Measurements from ENCODE around the gene CREB3L2. TPM values are rescaled to one million over a fixed set of nuclear protein-coding genes. Genes with fewer than 3 reads are reported as not detected.

Gene CREB3L2
- total and polyA plus RNA-seq, 2 of the 4 experiments (the other 2 are of a cell fraction): 42.3 to 57.9 TPM

DNA sequence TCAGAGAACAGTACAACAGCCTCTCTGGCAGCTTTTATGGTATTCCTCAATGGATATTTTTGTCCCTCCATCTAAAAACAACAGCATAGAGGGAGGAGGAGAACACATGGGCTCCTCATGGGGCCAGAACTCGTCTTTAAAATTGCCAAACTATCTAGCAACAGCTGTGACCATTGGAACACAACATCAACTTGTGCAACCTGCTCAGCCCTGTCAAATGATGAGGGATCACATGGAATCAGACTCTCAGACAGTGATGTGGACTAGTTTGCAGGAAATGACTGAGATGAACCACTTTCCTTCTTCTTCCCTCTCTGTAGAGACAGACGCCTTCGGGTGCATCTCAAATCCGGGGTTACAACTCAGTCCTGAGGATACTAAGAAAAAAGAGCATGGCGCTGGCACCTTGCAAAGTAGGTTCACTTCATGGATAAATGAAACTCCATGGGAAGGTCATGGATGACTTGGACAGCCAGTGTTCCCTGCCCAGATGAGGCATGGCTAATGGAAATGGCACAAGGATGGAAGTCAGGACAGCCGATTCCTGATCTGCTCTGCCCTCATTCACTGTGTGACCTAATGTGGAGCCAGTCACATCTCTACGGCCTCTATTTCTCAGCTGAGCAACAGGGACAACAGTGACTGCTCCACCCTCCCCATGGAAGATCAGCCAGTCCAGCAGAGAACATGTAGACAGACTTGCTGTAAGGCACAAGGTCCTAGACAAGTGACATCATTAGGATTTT is 130.5 kb downstream of the CREB3L2 start:
- H2BK15ac ChIP-seq (ENCODE audit: low read depth, low read length): no peak overlapping the region
- peak overlapping the region; percentile 79 for H3K4ac ChIP-seq (ENCODE audit: low read depth, low read length)
- dilution Hi-C loops (cut with HindIII; ENCODE audit: low sequenced_read_pairs, unreplicated experiment): no loop called here
- H3K9me1 ChIP-seq (ENCODE audit: insufficient read depth, low read length): peaks cover 21% of the 10 kb centered on the region
- H3K18ac ChIP-seq (ENCODE audit: low read depth, low read length): peak overlapping the region; percentile 42
- H2BK5ac ChIP-seq (ENCODE audit: low read depth, low read length, poor library complexity, severe bottlenecking): peak overlapping the region; percentile 61
- DNase-seq (no peak), ATAC-seq (ENCODE audit: low read depth) (peak; percentile 9)
- no peak overlapping the region for H3K56ac ChIP-seq (ENCODE audit: extremely low read depth, insufficient read depth, low read length)
- no peaks in the 10 kb centered on the region for H3K9me3 ChIP-seq (ENCODE audit: control insufficient read depth, insufficient read depth, low read length)
- no peak overlapping the region; the same call in 1 of the 2 replicates for H3K4me2 ChIP-seq (ENCODE audit: low read depth, low read length)
- ChIA-PET POLR2A (ENCODE audit: unreplicated experiment) (interaction anchor here (0.6 kb wide), 1 partner anchor 144 kb away, joined by 3 read pairs; no protein-coding TSS in a partner anchor), CTCF (interaction anchor here (0.6 to 1.0 kb wide), 2 partner anchors 215 to 472 kb away, joined by 3 read pairs; no protein-coding TSS in a partner anchor)
- H3K27me3 ChIP-seq (ENCODE audit: control insufficient read depth, insufficient read depth, low read length): no peaks in the 10 kb centered on the region
- in situ Hi-C loops (cut with MboI; ENCODE audit: low sequenced_read_pairs): no loop called here
- 0 out of 2 replicates have a peak overlapping the region, but pooled peaks have one; percentile 24 for H3K23ac ChIP-seq (ENCODE audit: low read depth, low read length)
- no peak overlapping the region for H2AFZ ChIP-seq (replicated peaks; ENCODE audit: low read length, poor library complexity)
- peaks cover 25% of the 10 kb centered on the region for H3K36me3 ChIP-seq (ENCODE audit: control insufficient read depth, insufficient read depth, low read length)
- no peak overlapping the region for H3K4me3 ChIP-seq (ENCODE audit: insufficient read depth, low read depth, low read length)
- H3K4me1 ChIP-seq (ENCODE audit: control insufficient read depth, insufficient read depth, low read length): peaks cover 13% of the 10 kb centered on the region
- peaks cover 14 to 50% of the 10 kb centered on the region in 2 experiments for H3K79me1 ChIP-seq (ENCODE audit: low read depth in 1 of 2, low read length in 2 of 2)
- intact Hi-C loops (cut with micrococcal nuclease): no loop called here
- peak overlapping the region; percentile 71 for H3K14ac ChIP-seq (replicated peaks; ENCODE audit: low read depth, low read length)
- H2BK120ac ChIP-seq (ENCODE audit: low read depth, low read length): peak overlapping the region; percentile 20
- no peak overlapping the region for H4K5ac ChIP-seq (ENCODE audit: low read depth, low read length)
- H3K9ac ChIP-seq (ENCODE audit: low read depth, low read length): no peak overlapping the region
- H4K20me1 ChIP-seq (ENCODE audit: insufficient read depth, low read length): peaks cover 4% of the 10 kb centered on the region; the same call in 1 of the 2 replicates
- H4K8ac ChIP-seq (ENCODE audit: low read depth in 2 of 2, low read length in 2 of 2): peak overlapping the region in 1 of 2 experiments; percentile 46; a peak in 2 of 4 replicates
- TF ChIP-seq BHLHE40 (IDR thresholded peaks at IDR 0.05; ENCODE audit: low read depth, low read length) (no peak), CTCF (conservative IDR thresholded peaks at IDR 0.05; ENCODE audit: low read depth, low read length) (no peak), FOS (IDR thresholded peaks at IDR 0.05; ENCODE audit: low read depth, low read length) (no peak), MAFK (IDR thresholded peaks at IDR 0.05; ENCODE audit: low read depth, low read length) (no peak), POLR2A (IDR thresholded peaks at IDR 0.05; ENCODE audit: low read depth, low read length) (no peak), USF2 (IDR thresholded peaks at IDR 0.05; ENCODE audit: low read depth, low read length) (no peak), RCOR1 (IDR thresholded peaks at IDR 0.05; ENCODE audit: insufficient replicate concordance, low read length) (no peak), MXI1 (IDR thresholded peaks at IDR 0.05; ENCODE audit: borderline replicate concordance, low read depth, low read length) (no peak), CEBPB (IDR thresholded peaks at IDR 0.05; ENCODE audit: low read depth, low read length) (no peak)
- TF ChIP-seq, protein P1, sequence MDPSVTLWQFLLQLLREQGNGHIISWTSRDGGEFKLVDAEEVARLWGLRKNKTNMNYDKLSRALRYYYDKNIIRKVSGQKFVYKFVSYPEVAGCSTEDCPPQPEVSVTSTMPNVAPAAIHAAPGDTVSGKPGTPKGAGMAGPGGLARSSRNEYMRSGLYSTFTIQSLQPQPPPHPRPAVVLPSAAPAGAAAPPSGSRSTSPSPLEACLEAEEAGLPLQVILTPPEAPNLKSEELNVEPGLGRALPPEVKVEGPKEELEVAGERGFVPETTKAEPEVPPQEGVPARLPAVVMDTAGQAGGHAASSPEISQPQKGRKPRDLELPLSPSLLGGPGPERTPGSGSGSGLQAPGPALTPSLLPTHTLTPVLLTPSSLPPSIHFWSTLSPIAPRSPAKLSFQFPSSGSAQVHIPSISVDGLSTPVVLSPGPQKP (IDR thresholded peaks at IDR 0.05; ENCODE audit: borderline replicate concordance, low read depth, low read length): no peak
- peak overlapping the region; percentile 86 for H2BK20ac ChIP-seq (ENCODE audit: low read depth, low read length)
- H3K27ac ChIP-seq (ENCODE audit: insufficient read depth, low read length): peak overlapping the region; percentile 30; the same call in 1 of the 2 replicates
- no peak overlapping the region for H2AK9ac ChIP-seq (replicated peaks; ENCODE audit: low read depth, low read length, poor library complexity)
- BruUV-seq (replicated peaks): no TSS peak
- H2AK5ac ChIP-seq (ENCODE audit: low read depth, low read length): peak overlapping the region; percentile 62; the same call in 1 of the 2 replicates
- H4K91ac ChIP-seq (ENCODE audit: insufficient read depth, low read depth, low read length): peak overlapping the region; percentile 51; the same call in 1 of the 2 replicates
- 96% methylated on average over 5 of the region's 7 CpGs; no CpG with 5 or more reads in 1 of the 2 experiments for WGBS, 2 experiments (ENCODE audit: extremely low coverage in 2 of 2, insufficient read length in 1 of 2)
